ENCODE measurements around the gene RALGAPA2.

The RALGAPA2 gene

GRCh38 chr20:20454850-20455627, 257.4 kb downstream of the RALGAPA2 start:
- peak in 1 of 2 experiments; percentile 35 for DNase-seq

DNA sequence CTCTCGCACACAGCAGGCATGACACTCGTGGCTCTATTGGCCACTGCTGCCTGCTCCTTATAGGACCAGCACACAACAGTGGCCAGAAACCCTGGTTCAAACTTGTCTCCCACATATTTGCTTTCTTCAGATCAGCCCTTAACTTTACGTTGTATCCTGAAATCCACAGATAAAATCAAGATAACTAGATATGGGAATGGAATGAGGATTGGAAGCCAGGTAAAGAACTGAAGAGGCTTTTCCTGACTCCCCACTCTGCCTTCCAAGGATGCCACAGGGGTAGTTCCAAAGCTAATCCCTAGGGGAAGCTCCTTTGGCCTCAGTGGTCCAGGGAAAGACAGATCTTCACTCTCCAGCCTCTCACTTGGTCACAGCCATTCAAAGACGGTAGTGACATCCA, 258.1 kb downstream of the RALGAPA2 start:
- no peak for DNase-seq

GRCh38 chr20:20452254-20452676, 260.2 kb downstream of the RALGAPA2 start:
- DNase-seq = peak; percentile 96 to 98

GRCh38 chr20:20450521-20450920, 261.9 kb downstream of the RALGAPA2 start:
- no peak for DNase-seq

GRCh38 chr20:20448881-20449280, 263.6 kb downstream of the RALGAPA2 start:
- no peak for DNase-seq

DNA sequence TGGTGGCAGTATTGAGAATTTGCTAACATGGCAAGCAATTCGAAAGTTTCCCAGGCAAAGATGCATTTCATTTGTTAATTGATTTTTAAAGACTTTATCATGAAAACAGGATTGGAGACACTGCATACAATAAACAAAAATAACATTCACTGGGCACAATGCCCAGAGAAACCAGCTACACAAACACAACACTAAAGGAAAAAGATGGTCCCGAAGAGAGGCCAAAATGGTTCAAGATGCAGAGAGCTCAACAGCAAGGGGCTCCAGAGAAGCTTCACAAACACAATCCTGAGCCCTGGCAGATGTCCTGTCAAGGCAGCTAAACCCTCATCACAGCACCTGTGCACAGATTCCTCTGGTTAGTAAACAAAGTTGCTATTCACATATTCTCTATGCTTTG, 265.2 kb downstream of the RALGAPA2 start:
- no peak for DNase-seq

DNA sequence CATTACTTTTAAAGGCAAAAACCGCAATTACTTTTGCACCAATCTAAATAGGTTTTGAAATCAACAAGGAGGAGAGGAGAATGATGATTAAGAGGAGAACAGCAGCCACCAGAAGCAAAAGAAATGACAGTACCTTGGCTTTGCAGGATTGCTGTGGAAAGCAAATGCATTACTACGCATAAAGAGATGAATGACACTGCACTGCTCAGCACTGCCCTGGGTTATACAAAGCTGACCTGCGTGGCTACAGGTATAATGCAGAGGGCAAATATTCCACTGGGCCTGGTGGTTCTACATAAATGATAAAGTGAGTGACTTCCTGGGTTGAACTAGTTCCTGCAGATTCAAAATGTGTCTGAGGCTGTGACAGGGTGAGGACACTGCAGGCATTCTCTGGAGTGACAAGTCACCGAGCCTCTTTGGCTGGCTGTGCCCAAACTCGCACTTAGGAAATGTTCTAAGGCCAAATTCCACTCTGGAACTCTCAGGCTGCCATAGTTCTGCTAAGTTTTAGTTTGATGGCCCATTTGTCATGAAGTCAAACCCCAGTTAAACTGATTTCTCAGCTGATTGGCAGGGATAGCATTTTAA, 265.9 kb downstream of the RALGAPA2 start:
- no peak for DNase-seq

DNA sequence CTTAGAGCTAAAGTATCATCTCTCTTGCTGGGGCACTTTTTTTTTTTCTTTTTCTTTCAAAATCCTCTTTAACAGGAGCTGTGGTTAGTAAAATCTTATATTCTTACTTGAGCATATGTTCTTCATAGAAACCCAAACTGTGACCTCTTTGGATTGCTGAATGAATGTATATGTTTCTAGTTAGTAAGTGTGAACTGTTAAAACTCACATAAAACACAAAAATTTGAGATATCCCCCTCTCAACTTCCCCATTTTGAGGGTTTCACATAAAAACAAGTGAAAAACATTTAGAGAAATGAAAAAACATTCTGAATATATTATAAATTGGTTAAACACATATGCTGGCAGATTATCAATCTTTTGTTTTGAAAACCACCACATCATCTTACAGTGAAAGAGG, 266.4 kb downstream of the RALGAPA2 start:
- DNase-seq = no peak

DNA sequence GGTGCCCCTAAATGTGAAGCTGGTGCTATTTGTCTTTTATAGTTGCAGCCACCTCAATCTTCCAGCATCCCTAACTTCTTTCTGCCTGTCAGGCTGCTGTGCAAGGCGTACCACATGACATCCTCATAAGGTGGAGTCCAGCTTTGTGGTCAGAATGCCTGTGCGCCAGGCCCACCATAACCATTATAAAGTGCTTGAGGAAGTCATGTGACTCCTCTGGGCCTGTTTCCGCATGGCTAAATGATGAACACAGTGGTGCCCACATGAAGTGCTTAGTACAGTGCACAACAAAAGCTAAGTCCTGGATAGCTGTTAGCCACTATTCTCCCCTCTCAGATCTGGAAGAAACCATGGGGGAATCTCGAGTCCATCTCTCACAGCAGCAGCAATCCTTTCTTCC, 268.9 kb downstream of the RALGAPA2 start:
- DNase-seq = no peak

GRCh38 chr20:20442466-20442865, 270.0 kb downstream of the RALGAPA2 start:
- DNase-seq = no peak

DNA sequence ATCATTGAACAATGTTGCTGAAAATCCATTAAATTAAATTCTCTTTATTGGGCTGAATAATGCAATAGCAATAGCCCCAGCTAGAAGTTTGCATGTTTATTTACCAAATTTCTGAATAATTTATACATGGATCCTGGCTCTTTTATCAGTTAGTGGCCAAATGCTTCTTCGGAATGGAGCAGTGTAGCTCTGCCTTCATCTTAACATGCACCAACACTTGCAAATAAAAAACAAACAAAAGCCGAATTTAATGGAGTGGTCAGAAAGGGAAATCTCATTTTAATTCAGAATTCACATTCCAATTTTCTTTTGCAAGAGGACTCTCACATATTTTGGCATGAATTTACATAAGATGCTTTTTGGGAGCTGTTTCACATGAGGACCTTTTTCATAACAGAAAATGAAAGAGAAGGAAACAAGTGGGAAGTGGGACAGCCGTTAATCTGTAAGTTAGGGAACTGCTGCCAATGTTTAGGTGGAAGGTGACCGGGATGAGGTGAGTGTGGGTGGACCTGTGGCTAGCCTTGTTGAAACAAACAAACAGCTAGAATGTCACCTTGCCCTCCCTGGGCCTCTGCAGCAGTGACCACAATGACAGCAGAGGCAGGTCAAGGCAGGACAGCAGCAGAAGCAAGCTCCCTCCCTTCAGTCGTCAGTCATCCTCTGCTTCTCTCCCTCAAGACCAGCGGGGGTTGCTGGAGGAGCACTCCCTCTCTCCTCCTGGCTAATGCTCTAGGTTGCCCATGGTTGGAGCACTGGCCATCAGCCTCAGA, 271.4 kb downstream of the RALGAPA2 start:
- peak; percentile 49 to 59 for DNase-seq

GRCh38 chr20:20440481-20440880, 272.0 kb downstream of the RALGAPA2 start:
- DNase-seq = peak; percentile 70 to 87

DNA sequence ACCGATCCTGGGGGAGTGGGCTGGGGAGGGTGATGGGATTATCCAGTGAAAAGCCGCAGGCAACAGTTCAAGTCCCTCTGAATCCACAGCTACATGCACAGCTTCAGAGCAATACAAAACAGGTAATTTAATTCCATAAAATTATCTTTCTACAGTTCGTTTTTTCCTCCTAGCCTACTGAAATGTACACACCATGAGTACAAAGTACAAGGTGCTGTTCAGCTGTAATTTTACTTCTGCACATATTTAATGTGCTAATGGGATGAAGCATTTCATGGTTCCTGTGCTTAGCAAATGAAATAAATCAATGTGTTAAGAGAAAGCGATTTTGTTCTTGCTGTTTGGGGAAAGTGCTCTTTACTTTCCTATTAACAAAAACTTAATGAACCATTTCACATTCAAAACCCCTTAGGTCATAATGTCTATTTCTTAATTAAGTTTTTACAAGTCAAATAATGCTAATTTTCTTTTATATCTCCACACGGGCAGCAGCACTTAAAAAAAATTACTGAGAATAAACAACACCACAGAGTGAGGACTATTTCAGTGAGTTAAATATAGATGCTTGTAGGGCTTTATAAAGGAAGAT, 272.7 kb downstream of the RALGAPA2 start:
- peak; percentile 52 to 55 for DNase-seq

GRCh38 chr20:20437314-20437713, 275.1 kb downstream of the RALGAPA2 start:
- no peak for DNase-seq

GRCh38 chr20:20436689-20437088, 275.8 kb downstream of the RALGAPA2 start:
- no peak for DNase-seq

GRCh38 chr20:20435453-20435852, 277.0 kb downstream of the RALGAPA2 start:
- DNase-seq = no peak

DNA sequence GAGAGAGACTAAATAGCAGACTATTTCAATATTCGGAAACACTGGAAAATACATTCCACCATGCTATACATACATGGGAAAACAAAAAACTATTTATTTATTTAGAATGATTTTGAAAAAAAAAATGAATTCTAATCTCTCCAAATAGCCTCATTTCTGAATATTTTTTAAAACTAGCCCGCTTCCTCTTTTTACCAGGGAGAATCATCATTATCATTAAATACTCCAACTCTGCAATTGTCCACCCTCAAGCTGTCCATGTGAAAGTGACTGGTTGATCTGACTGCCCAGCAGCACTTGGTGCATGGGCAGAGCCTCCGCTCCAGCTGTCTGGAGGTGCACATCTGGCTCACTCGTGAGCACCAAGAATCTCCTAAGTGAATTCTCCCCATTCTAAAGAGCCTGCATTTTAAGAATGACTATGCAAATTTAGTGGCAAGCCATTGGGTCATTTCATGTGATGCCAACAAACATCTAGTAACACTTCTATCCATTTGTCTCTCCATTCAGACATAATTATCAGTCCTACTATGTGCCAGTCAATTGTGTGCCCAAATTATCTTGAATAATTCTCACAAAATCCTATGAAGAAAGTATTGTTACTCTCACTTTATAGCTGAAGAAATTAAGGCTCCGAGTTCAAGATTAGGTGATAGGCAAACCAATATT, 279.7 kb downstream of the RALGAPA2 start:
- DNase-seq = no peak

GRCh38 chr20:20430066-20430465, 282.4 kb downstream of the RALGAPA2 start:
- DNase-seq = no peak

DNA sequence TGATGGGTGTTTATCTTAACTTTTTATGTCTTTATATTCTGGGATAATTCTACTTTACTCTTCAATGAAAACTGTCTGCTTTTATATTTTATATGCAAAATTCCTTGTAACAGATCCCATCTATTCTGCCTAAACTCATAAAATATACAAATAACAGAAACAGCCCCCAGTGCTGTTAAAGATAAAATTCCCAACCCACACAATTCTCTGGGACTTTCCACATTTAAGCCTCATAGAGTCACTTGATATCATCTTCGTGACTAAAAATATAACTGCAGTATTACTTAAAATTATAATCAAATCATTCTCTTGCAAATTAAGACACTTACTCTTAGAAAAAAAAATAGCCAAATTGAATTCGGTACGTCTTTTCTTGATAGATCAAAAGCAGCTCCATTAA, 284.4 kb downstream of the RALGAPA2 start:
- peak in 1 of 2 experiments; percentile 41 for DNase-seq

DNA sequence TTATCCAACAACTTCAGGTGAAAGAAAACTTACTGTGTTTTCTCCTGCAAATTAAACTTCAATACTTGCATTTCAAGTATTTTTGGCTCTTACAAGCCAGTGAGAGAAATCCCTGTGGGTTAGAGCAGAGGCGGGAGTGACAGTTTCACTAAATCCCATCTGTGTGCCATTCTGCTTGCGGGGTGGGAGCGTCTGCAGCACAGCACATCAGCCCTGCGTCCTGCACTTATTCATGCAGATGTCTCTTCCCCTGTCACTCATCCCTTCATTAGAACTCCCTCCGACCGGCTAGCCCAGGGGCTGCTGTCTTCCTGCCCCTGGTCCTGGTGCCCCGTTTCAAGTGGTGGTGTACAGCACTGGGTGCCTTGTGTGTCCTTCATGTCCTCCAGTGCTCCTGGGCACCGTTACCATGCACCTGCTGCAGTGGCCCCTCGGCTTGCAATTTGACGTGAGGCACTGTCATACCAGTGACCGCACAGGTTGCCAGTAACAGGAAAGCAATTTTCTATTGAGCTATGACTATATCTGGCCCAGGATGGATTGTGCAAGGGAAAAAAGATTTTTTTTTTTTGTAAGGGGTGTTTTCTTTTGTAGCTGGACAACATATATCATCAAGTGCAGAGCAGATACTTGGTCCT, 285.1 kb downstream of the RALGAPA2 start:
- DNase-seq = peak in 1 of 2 experiments; percentile 26

GRCh38 chr20:20426655-20426907, 285.9 kb downstream of the RALGAPA2 start:
- no peak for DNase-seq

GRCh38 chr20:20425823-20426654, 286.4 kb downstream of the RALGAPA2 start:
- peak; percentile 15 to 70 for DNase-seq
